Body of pancreas (tissue), 4 donors: ENCODE measurements around the gene CD86. TPM values are rescaled to one million over a fixed set of nuclear protein-coding genes. Genes with fewer than 3 reads are reported as not detected.

Source experiments
- ATAC-seq: fragments of 150-250 bp; one replicate; pipeline ENCODE4 v1.9.1; 2016
- DNase-seq, 4 donors: peaks; one replicate each; pipeline ENCODE4 v3.0.0-alpha.2; 2019
- H3K27ac ChIP-seq, 4 donors: fragments of 200-600 bp; sonication (generic); 1 replicate in 3 of 4; 2 replicates in 1 of 4; pipeline versions ENCODE4 v1.5.1 to v1.6.1; 2016 to 2019; ENCODE audit warnings: mild to moderate bottlenecking in 1 of 4, mixed read lengths in 1 of 4, moderate library complexity in 1 of 4
- H3K27me3 ChIP-seq, 2 donors: fragments of 200-600 bp; sonication (generic); one replicate each; pipeline ENCODE4 v1.6.0; 2016; ENCODE audit warnings: mild to moderate bottlenecking in 1 of 2
- H3K36me3 ChIP-seq, 2 donors: fragments of 200-600 bp; sonication (generic); replicated peaks in 1 of 2; 2 replicates each; pipeline ENCODE4 v1.5.1; 2016; ENCODE audit warnings: low read depth in 2 of 2; ENCODE audit not compliant: insufficient read depth in 1 of 2
- H3K4me1 ChIP-seq: fragments of 200-600 bp; sonication (generic); one replicate; pipeline ENCODE4 v1.6.0; 2016
- H3K4me3 ChIP-seq, 2 donors: fragments of 200-600 bp; sonication (generic); 1 replicate in 1 of 2; 2 replicates in 1 of 2; pipeline ENCODE4 v1.5.1; 2016 to 2019
- H3K9me3 ChIP-seq, 3 donors: fragments of 200-600 bp; sonication (generic); 1 replicate in 2 of 3; 2 replicates in 1 of 3; pipeline ENCODE4 v1.5.1; 2016
- POLR2A ChIP-seq, 3 donors: fragments of 450-650 bp; IDR thresholded peaks; one replicate each; pipeline ENCODE4 v1.6.1; 2016; ENCODE audit warnings: antibody characterized with exemption in 3 of 3, mild to moderate bottlenecking in 2 of 3
- WGBS, 2 donors: methylation state at CpG; one replicate each; pipeline ENCODE4 v1.1.5; 2017; 5-methylcytosine and 5-hydroxymethylcytosine counted together
- intact Hi-C: fragments of 100-400 bp; cut with DNase I; formaldehyde crosslinking; loops from one replicate; pipeline ENCODE4 v1.15.1; 2023
- total RNA-seq, 2 donors: library from RNA; depleted of rRNA; stranded (reverse); fragments of >200 nt; gene quantifications; one replicate each; pipeline ENCODE4 v1.1.0, GENCODE V29; 2016
- TF ChIP-seq, protein P1 (sequence below), 7 experiments: fragments of 450-650 bp in 4 of 7; fragments of 200-600 bp in 3 of 7; sonication (generic) in 3 of 7; IDR thresholded peaks; one replicate each; pipeline ENCODE4 v1.5.1; 2016 to 2019; ENCODE audit warnings: antibody characterized with exemption in 7 of 7

Gene CD86, protein sequence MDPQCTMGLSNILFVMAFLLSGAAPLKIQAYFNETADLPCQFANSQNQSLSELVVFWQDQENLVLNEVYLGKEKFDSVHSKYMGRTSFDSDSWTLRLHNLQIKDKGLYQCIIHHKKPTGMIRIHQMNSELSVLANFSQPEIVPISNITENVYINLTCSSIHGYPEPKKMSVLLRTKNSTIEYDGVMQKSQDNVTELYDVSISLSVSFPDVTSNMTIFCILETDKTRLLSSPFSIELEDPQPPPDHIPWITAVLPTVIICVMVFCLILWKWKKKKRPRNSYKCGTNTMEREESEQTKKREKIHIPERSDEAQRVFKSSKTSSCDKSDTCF
- total RNA-seq, result 1 to 10 TPM; 2.9 to 7.6 TPM

DNA sequence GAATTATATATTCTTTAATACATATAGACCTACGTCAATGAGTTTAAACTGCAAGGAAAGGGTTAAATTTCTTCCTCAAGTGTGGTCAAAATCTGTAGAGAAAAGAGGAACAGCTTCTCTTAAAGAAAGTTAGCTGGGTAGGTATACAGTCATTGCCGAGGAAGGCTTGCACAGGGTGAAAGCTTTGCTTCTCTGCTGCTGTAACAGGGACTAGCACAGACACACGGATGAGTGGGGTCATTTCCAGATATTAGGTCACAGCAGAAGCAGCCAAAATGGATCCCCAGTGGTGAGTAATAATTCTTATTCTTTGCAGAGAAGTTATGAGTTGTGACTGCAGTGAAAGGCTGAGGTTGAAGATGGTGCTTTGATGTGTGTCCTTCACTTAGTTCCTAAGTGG lies at the start of gene CD86:
CD86 (plus strand) TSS at position 148 of the 400 bp plus-strand sequence; CDS start at position 276, 128 bp downstream.
- ATAC-seq (no peak), DNase-seq (peak in 2 of 4 donors; percentile 10 to 46)
- H3K27me3 ChIP-seq, result no peaks in the 10 kb centered on the region
- H3K9me3 ChIP-seq, result no peaks in the 10 kb centered on the region
- intact Hi-C loops, result no loop called here
- no peak within 1 kb of the TSS for H3K4me3 ChIP-seq
- peak in 2 of 3 donors; percentile 10 to 63 for TF ChIP-seq POLR2A (IDR thresholded peaks at IDR 0.05)
- TF ChIP-seq, protein P1, sequence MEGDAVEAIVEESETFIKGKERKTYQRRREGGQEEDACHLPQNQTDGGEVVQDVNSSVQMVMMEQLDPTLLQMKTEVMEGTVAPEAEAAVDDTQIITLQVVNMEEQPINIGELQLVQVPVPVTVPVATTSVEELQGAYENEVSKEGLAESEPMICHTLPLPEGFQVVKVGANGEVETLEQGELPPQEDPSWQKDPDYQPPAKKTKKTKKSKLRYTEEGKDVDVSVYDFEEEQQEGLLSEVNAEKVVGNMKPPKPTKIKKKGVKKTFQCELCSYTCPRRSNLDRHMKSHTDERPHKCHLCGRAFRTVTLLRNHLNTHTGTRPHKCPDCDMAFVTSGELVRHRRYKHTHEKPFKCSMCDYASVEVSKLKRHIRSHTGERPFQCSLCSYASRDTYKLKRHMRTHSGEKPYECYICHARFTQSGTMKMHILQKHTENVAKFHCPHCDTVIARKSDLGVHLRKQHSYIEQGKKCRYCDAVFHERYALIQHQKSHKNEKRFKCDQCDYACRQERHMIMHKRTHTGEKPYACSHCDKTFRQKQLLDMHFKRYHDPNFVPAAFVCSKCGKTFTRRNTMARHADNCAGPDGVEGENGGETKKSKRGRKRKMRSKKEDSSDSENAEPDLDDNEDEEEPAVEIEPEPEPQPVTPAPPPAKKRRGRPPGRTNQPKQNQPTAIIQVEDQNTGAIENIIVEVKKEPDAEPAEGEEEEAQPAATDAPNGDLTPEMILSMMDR (IDR thresholded peaks at IDR 0.05), result no peak
- no peaks in the 10 kb centered on the region for H3K4me1 ChIP-seq
- no peaks in the 10 kb centered on the region for H3K36me3 ChIP-seq
- 47 to 61% methylated on average over 3 of the region's 3 CpGs for WGBS, 2 donors
- peak within 1 kb of the TSS in 1 of 4 donors; percentile 33 for H3K27ac ChIP-seq

DNA sequence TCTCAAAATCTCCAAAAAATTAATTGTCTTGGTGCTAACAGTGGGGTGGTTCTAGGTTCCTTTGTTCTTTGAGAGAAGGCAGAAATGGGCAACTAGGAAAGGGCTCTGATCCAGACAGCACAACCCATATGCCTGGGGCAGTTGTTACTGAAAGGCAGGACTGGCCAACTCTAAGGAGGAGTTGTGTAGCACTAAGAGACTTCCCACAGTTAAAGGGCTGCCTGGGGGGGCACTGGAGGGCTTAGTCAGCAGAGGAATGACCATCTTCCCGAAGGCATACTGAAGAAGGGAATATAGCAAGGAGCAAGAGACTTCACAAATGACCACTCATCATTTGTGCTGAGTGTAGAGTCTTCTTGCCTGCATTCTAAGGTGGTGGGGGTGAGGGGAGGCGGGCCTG lies 48.9 kb upstream of the CD86 start:
- DNase-seq (no peak), ATAC-seq (no peak)
- Histone ChIP-seq H3K27ac (no peak overlapping the region), H3K36me3 (peaks cover 0 to 2% of the 10 kb centered on the region in 2 donors), H3K9me3 (no peaks in the 10 kb centered on the region), H3K4me1 (no peaks in the 10 kb centered on the region), H3K4me3 (no peak overlapping the region), H3K27me3 (no peaks in the 10 kb centered on the region)
- WGBS, 2 donors, result 94 to 97% methylated on average over 2 of the region's 2 CpGs
- intact Hi-C loops, result no loop called here
- no peak for TF ChIP-seq POLR2A (IDR thresholded peaks at IDR 0.05)
- TF ChIP-seq, protein P1 (IDR thresholded peaks at IDR 0.05), result no peak

DNA sequence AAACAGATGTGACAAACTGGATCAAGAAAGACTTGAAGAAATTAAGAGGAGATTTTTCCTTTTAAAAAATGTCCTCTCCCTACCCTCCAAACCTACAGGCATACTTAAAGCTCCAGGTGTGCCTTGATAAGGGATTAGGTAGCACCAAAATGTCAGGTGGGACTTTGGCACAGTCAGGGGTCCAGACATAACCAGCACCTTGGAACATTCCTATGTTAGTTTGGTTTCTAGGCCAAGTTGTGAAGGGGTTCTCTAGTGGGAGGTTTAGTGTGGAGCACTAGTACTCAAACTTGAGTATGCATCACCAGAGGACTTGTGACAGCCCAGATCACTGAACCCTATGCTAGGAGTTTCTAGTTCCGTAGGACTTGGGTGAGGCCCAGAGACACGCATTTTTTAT lies 47.0 kb upstream of the CD86 start:
- Histone ChIP-seq H3K27ac (no peak overlapping the region), H3K4me3 (no peak overlapping the region), H3K36me3 (peaks cover 0 to 2% of the 10 kb centered on the region in 2 donors), H3K9me3 (no peaks in the 10 kb centered on the region), H3K4me1 (peaks cover under 1% of the 10 kb centered on the region), H3K27me3 (no peaks in the 10 kb centered on the region)
- intact Hi-C loops, result no loop called here
- TF ChIP-seq, protein P1 (IDR thresholded peaks at IDR 0.05), result no peak
- TF ChIP-seq POLR2A (IDR thresholded peaks at IDR 0.05), result no peak
- DNase-seq (no peak), ATAC-seq (no peak)
- 92 to 100% methylated on average over 2 of the region's 2 CpGs for WGBS, 2 donors

DNA sequence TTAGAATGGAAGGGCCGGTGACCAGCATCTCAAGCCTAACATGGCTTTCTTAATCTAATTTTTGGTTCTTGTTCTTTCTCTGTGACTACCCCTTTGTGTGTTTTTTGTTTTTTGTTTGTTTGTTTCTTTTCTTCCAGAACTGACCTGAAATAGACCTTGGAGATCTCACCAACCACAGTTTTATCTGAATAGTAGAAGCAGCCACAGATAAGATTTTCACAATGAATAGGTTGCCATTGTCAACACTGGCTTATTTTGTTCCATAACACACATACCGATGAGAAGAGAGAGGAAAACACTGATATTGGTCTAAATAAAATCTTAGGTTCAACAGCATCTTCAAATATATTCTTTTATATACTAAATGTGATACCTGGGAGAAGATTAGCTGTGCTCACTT lies 44.7 kb upstream of the CD86 start:
- 65 to 66% methylated on average over 2 of the region's 2 CpGs for WGBS, 2 donors
- Histone ChIP-seq H3K4me3 (no peak overlapping the region), H3K4me1 (peaks cover 9% of the 10 kb centered on the region), H3K27me3 (no peaks in the 10 kb centered on the region), H3K9me3 (no peaks in the 10 kb centered on the region), H3K36me3 (peaks cover 0 to 2% of the 10 kb centered on the region in 2 donors), H3K27ac (no peak overlapping the region)
- no peak for TF ChIP-seq POLR2A (IDR thresholded peaks at IDR 0.05)
- TF ChIP-seq, protein P1 (IDR thresholded peaks at IDR 0.05), result no peak
- intact Hi-C loops, result no loop called here
- ATAC-seq, result no peak
- no peak for DNase-seq

DNA sequence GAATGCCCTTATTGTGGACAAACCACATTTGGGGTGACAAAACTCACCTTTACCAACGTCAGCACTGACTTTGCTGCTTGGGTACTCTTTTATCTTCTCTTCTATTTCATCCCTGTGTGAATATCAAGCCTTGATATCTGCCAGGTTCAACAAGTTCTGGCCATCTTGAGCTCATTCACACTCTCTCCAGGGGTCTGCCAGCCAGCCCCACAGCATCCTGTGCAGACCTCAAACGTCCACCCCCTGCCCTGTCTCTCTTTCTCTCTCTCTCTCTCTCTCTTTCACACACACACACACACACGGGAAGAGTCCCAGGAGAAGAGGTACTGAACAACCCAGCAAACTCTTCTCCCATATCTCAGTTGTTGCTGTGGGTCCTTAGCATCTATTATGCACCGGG lies 43.8 kb upstream of the CD86 start:
- Histone ChIP-seq H3K27ac (no peak overlapping the region), H3K4me1 (peaks cover 9% of the 10 kb centered on the region), H3K27me3 (no peaks in the 10 kb centered on the region), H3K9me3 (no peaks in the 10 kb centered on the region), H3K4me3 (no peak overlapping the region), H3K36me3 (peaks cover 0 to 2% of the 10 kb centered on the region in 2 donors)
- WGBS, 2 donors, result 73 to 82% methylated on average over 2 to 4 of the region's 4 CpGs
- no peak for DNase-seq
- TF ChIP-seq, protein P1 (IDR thresholded peaks at IDR 0.05), result no peak
- TF ChIP-seq POLR2A (IDR thresholded peaks at IDR 0.05), result no peak
- intact Hi-C loops, result no loop called here
- no peak for ATAC-seq
